GM19351 (cell line): ENCODE data around the gene INTS1.

Experiments used
- ATAC-seq: cut with Tn5 transposase; IDR thresholded peaks from one replicate; pipeline ENCODE4 v1.9.1; 2021; ENCODE audit warnings: mild to moderate bottlenecking, moderate library complexity; ENCODE audit not compliant: unreplicated experiment

Gene INTS1

GRCh38 chr7:1434891-1435670 is 69.1 kb downstream of the INTS1 start:
- ATAC-seq = no peak

DNA sequence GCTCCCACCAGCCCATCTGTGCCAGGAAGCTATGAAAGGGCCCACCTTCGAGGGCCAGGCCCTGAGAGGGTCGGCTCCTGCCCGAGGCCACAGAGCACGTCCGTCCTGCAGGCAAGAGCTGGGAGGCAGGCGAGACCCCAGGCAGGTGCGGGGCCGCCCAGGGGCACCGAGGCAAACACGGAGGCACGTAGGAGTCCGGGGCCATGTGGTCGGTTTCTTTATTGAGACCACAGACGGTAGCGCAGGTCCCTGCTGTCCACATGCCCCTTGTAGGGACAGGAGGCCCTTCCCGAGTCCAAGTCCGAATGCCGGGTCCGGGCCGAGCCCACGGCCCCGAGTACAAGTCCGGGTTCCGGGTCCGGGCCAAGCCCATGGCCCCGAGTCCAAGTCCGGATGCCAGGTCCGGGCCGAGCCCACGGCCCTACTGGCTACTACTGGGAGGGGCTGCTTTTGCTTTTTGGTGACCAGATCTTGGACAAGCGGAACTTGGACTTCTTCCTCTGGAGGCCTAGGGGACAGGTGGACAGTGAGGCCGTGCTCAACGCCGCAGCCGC is 69.9 kb downstream of the INTS1 start:
- ATAC-seq = no peak

- no peak for ATAC-seq
These were observed 70.9 kb downstream of the INTS1 start for GRCh38 chr7:1433128-1433920.

GRCh38 chr7:1432411-1433082 is 71.6 kb downstream of the INTS1 start:
- peak; percentile 57 for ATAC-seq

DNA sequence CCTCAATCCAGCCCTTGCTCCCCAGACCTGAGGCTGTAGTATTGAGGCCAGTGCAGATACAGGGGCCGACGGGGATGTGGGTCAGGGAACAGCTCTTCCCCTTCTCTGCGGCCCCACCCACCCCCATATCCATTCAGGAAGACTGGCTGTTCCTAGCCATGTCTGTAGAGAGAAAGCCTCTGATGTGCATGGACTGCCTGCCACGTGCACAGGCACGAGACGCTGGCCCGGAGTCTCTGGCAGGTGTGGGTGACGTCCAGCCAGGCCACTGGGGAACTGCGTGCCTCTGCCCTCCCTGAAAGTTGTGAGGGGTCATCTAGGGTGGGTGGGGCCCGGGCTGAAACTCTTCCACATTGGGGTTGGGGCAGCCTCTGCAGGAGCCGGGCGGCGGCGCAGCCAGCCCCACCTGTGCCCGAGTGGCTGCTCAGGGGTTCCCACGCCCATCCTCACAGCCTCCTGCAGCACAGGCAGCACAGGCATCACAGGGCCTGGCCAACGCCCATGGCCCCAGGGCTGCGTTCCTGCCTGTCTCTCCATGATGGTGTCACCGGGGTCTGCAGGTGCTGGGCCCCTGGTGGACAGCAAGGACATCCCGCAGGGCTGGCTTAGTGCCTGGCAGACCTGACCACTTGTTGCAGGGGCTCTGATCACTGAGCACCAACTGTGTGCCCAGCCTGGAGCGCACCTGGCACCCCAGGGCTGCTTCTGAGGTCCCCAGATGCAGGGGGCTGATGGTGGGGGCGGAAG is 72.4 kb downstream of the INTS1 start:
- no peak for ATAC-seq

GRCh38 chr7:1431226-1431625 is 73.0 kb downstream of the INTS1 start:
- no peak for ATAC-seq

DNA sequence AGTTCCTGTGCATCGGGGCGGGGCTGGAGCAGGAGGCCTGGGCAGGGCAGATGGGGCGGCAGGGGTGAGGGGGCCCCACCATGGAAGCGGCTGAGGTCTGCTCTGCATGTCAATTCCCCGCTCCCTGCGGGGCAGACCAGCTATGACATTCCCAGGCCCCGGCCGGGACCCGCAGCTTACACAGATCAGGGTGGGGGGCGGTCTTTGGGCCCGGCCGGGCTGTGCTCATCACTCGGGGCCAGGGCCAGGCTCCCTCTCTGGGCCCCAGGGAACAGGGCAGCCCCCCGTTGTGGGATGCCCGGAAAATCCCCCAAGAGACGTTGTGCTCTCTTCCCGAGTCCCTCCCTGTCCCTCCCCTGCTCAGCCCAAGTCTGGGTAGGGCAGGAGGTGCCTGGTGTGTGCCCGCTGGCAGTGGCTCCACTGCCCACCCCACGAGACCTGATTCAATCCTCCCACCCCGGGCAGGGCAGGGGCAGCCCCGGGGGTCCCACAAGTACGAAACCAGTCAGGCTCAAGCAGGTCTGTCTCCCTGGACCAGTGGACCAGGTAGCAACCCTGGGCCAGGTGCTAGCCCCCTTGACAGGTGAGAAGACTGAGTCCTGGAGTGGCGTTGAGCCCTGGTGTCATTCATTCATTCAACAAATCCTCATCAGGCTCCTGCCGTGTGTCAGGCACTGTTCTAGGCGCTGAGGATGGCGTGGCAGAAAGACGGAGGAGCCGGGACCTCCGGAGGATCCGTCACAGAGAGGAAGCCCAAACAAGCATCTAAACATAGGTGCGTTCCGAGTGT is 73.9 kb downstream of the INTS1 start:
- no peak for ATAC-seq

DNA sequence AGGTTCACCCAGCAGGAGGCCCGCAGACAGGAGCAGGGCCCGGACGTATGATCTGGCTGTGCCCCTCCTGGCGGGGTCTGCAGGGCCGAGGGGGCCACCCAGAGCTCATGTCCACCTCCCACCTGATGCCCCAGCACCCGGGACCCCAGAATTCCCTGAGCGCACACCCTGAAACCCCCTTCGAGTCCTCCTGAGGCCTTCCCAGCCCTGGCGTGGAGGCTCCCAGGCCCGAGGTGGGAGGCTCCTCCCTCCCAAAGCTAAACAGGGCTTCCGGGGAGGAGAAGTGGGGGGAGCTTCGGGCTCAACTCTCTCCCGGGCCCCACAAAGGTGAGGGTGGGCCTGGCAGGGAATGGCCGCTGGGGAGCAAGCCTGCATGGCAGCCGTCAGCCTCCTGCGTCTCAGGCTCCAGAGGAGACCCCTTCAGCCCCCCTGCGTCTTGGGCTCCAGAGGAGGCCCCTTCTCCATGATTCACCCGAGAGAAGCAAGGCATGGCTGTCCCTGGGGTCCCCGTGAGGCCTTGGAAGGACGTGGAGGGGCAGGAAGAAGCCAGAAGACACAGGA is 75.2 kb downstream of the INTS1 start:
- no peak for ATAC-seq

GRCh38 chr7:1427064-1427657 is 77.0 kb downstream of the INTS1 start:
- ATAC-seq = no peak

DNA sequence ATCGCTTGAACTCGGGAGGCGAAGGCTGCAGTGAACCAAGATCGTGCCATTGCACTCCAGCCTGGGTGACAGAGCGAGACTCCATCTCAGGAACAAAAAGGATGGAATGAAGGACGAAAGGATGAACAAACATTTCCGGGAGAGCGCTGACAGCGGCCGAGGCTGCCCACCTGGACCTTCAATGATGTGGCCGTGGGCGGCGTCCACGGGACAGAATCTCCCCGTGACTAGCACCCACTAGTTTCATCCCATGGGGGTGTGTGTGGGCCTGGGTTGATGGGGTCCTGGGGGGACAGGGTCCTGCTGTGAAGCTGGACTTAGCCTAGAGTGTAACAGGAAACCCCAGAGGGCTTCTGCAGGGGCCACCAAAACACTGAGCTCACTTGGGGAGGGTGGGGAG is 77.7 kb downstream of the INTS1 start:
- ATAC-seq = no peak

DNA sequence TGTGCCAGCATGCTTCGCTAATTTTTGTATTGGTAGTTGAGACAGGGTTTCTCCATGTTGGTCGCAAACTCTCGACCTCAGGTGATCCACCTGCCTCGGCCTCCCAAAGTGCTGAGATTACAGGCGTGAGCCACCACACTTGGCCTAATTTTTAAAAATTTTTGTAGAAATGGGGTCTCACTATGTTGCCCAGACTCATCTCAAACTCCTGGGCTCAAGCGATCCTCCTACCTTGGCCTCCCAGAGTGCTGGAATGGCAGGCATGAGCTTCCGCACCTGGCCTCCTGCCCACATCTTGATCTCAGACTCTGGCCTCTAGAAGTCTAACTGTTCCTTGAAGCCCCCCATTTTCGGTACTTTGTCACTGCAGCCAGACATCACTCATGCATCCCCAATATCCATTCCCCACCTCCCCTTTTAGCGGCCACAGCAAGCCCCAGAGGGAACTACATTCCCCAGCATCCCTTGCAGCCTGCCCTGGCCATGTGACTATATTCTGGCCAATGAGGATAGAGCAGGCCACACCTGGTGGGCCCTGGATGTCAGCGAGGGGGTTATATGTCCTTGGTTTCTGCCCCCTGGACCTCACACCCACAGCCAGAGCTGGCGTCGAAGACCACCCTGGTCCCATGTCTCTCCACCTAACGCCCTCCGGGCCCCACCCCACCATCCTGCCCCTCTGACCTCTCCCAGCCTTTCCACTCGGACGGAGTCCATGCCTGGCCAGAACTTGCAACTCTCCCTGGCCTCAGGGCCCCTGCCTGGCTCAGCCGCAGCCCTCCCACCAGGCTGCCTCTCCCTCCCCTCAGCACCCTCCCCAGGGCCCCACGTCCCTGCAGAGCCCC is 78.7 kb downstream of the INTS1 start:
- no peak for ATAC-seq

DNA sequence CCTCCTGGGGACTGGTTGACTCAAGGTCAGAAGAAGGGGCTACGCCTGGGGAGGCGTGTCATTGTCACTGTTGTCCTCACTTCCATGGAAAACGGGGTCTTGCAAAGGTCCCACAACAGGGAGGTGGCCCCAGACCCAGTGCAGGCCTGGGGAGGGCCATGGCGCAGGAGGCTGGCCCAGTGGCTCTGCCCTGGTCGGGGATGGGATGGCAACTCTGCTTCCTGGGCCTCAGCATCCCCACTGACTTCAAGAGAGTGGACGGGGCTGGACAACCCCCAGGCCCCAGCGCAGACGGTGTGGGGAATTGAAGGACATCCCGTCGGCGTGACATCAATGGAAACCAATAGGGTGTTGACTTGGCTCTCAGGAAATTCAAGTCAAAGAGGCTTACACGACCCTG is 80.1 kb downstream of the INTS1 start:
- no peak for ATAC-seq

- ATAC-seq = no peak
These were observed 80.9 kb downstream of the INTS1 start for GRCh38 chr7:1423264-1423811.

GRCh38 chr7:1422512-1423263 is 81.5 kb downstream of the INTS1 start:
- no peak for ATAC-seq

- no peak for ATAC-seq
These were observed 82.2 kb downstream of the INTS1 start for GRCh38 chr7:1421946-1422345.

GRCh38 chr7:1421020-1421790 is 83.0 kb downstream of the INTS1 start:
- ATAC-seq = no peak
